K562 (cell line): ENCODE results near the gene DIP2C. TPM values are rescaled to one million over a fixed set of nuclear protein-coding genes. Genes with fewer than 3 reads are reported as not detected.

Experiments used
- ATAC-seq: fragments of 200-7000 bp; cut with Tn5 transposase; 3 replicates; pipeline ENCODE4 v1.9.1; 2020; ENCODE audit warnings: moderate library complexity
- BruUV-seq: library from RNA; stranded (reverse); fragments of 400-500 nt; replicated peaks from 2 replicates; lab custom pipeline; 2021; lab: Mats Ljungman, UMichigan
- CTCF ChIA-PET: fragments of 300-600 bp; formaldehyde crosslinking; extraction: SDS; loops from one replicate; lab custom pipeline; 2021; ENCODE audit warnings: low intra/inter-chr PET ratio; lab: Yijun Ruan, JAX
- POLR2A ChIA-PET: fragments of 300-600, 350-650 bp; sonication (Branson Sonifier 250); formaldehyde crosslinking; extraction: SDS; loops from one replicate; lab custom pipeline; 2021; ENCODE audit warnings: antibody characterized with exemption, inconsistent platforms; lab: Yijun Ruan, JAX
- DNase-seq, 4 experiments: peaks; one replicate each; pipeline versions ENCODE4 v3.0.0 to v3.0.0-alpha.2; 2011 to 2018; ENCODE audit warnings: low spot score in 3 of 4, mixed read lengths in 3 of 4; ENCODE audit errors: extremely low read depth in 1 of 4
- FAIRE-seq: peaks from 2 replicates; lab custom pipeline; 2011; peaks lifted over from hg19 to GRCh38; lab: Jason Lieb, UNC
- H2AFZ ChIP-seq: 2 replicates; pipeline ENCODE4 v1.6.0; 2011; ENCODE audit warnings: low read depth, low read length, control low read depth, inconsistent platforms
- H3K27ac ChIP-seq: fragments of 200-600 bp; 3 replicates; pipeline ENCODE4 v1.8.0; 2011; ENCODE audit warnings: low read depth, mild to moderate bottlenecking, control low read depth, inconsistent platforms, low read length, moderate library complexity, mixed read lengths; ENCODE audit errors: extremely low read depth
- H3K27me3 ChIP-seq, 2 experiments: fragments of 300-600 bp in 1 of 2; 2 replicates in 1 of 2; 3 replicates in 1 of 2; pipeline versions ENCODE4 v1.6.0 to v1.8.0; 2011; ENCODE audit warnings: inconsistent platforms in 2 of 2, low read length in 2 of 2, mild to moderate bottlenecking in 1 of 2, mixed read lengths in 1 of 2, moderate library complexity in 1 of 2; ENCODE audit not compliant: control insufficient read depth in 2 of 2, insufficient read depth in 2 of 2
- H3K36me3 ChIP-seq: fragments of 300-600 bp; 3 replicates; pipeline ENCODE4 v1.8.0; 2011; ENCODE audit warnings: mild to moderate bottlenecking, low read length, inconsistent platforms; ENCODE audit not compliant: control insufficient read depth, insufficient read depth
- H3K4me1 ChIP-seq, 2 experiments: fragments of 200-600 bp in 1 of 2; replicated peaks in 1 of 2; 2 replicates in 1 of 2; 3 replicates in 1 of 2; pipeline versions ENCODE4 v1.5.1 to v1.8.0; 2011; ENCODE audit warnings: inconsistent platforms in 2 of 2, low read length in 2 of 2, mild to moderate bottlenecking in 1 of 2, mixed read lengths in 1 of 2, moderate library complexity in 1 of 2; ENCODE audit not compliant: control insufficient read depth in 2 of 2, insufficient read depth in 2 of 2
- H3K4me2 ChIP-seq: 2 replicates; pipeline ENCODE4 v1.6.1; 2011; ENCODE audit warnings: low read length, control low read depth, inconsistent platforms, mixed read lengths; ENCODE audit not compliant: insufficient read depth
- H3K4me3 ChIP-seq: fragments of 200-600 bp; sonication (generic), shearing (Covaris generic); 2 replicates; pipeline ENCODE4 v1.5.1; 2016; ENCODE audit warnings: control low read depth, inconsistent platforms
- H3K79me2 ChIP-seq: fragments of 200-600 bp; 3 replicates; pipeline ENCODE4 v1.8.0; 2011; ENCODE audit warnings: low read length, inconsistent platforms; ENCODE audit not compliant: control insufficient read depth, insufficient read depth
- H3K9ac ChIP-seq, 2 experiments: 2 replicates each; pipeline versions ENCODE4 v1.6.0 to v1.6.1; 2011; ENCODE audit warnings: low read depth in 2 of 2, low read length in 2 of 2, control low read depth in 1 of 2, inconsistent platforms in 1 of 2, mild to moderate bottlenecking in 1 of 2, mixed read lengths in 1 of 2; ENCODE audit not compliant: insufficient read depth in 1 of 2
- H3K9me1 ChIP-seq: one replicate; pipeline ENCODE4 v1.6.0; 2011; ENCODE audit warnings: inconsistent platforms, mild to moderate bottlenecking, low read length, moderate library complexity; ENCODE audit not compliant: control insufficient read depth, insufficient read depth
- H3K9me3 ChIP-seq: replicated peaks from 2 replicates; pipeline ENCODE4 v1.5.1; 2011; ENCODE audit warnings: low read depth, low read length, inconsistent platforms; ENCODE audit not compliant: control insufficient read depth, insufficient read depth
- H4K20me1 ChIP-seq: replicated peaks from 2 replicates; pipeline ENCODE4 v1.6.1; 2011; ENCODE audit warnings: low read length, inconsistent platforms, mixed read lengths; ENCODE audit not compliant: control insufficient read depth, insufficient read depth
- GTF2A2 ChIP-seq: IDR thresholded peaks from 2 replicates; pipeline ENCODE4 v1.6.1; 2016; ENCODE audit warnings: mild to moderate bottlenecking, missing genetic modification characterization, missing compliant biosample characterization
- RAD51 ChIP-seq: fragments of 450-650 bp; IDR thresholded peaks from 2 replicates; pipeline ENCODE4 v1.7.1; 2016; ENCODE audit warnings: low read depth, mild to moderate bottlenecking, borderline replicate concordance
- SMAD4 ChIP-seq: fragments of 250-450 bp; sonication (Bioruptor Pico); conservative IDR thresholded peaks from 2 replicates; pipeline ENCODE4 v1.8.0; 2021; ENCODE audit warnings: inconsistent platforms, mild to moderate bottlenecking, moderate library complexity
- ZNF232 ChIP-seq: sonication (generic); formaldehyde crosslinking; IDR thresholded peaks from 2 replicates; pipeline ENCODE4 v1.8.0; 2022; ENCODE audit warnings: mild to moderate bottlenecking, missing genetic modification reagents
- WGBS: fragments of 100-300 bp; shearing (Covaris generic); methylation state at CpG from one replicate; pipeline ENCODE4 v1.1.6; 2016; ENCODE audit warnings: low coverage, mixed read lengths; ENCODE audit not compliant: insufficient coverage; ENCODE audit errors: missing lambda C conversion rate; 5-methylcytosine and 5-hydroxymethylcytosine counted together
- in situ Hi-C: fragments of 300-500 bp; cut with MboI; formaldehyde crosslinking; loops from 4 replicates; pipeline ENCODE4 v1.15.0; 2018; ENCODE audit warnings: inconsistent platforms, mixed read lengths
- intact Hi-C: fragments of 100-400 bp; cut with micrococcal nuclease; formaldehyde crosslinking; loops from 2 replicates; pipeline ENCODE4 v1.14.2; 2022
- polyA plus RNA-seq, 8 experiments: library from polyadenylated mRNA; depleted of rRNA in 4 of 8; stranded (reverse) in 5 of 8; unstranded in 3 of 8; fragments of >200 nt; fragmentation: Nextera tagmentation in 2 of 8; fragmentation: Illumina TruSeq in 1 of 8; extraction: Ambion mirVana in 2 of 8; extraction: Trizol in 1 of 8; gene quantifications; 2 replicates each; pipeline versions ENCODE4 v1.2.1 to v1.2.3, GENCODE V29; 2011 to 2014; ENCODE audit warnings: inconsistent platforms in 1 of 8, missing spikeins in 1 of 8
- total RNA-seq, 7 experiments: library from RNA; depleted of rRNA in 6 of 7; stranded (reverse); fragments of >200 nt in 6 of 7; fragmentation: Illumina TruSeq in 2 of 7; extraction: Trizol in 2 of 7; gene quantifications; 2 replicates each; pipeline versions ENCODE4 v1.2.1 to v1.2.3, GENCODE V29; 2011 to 2021; ENCODE audit warnings: low replicate concordance in 1 of 7
- TF ChIP-seq, protein P1 (sequence below): fragments of 450-650 bp; IDR thresholded peaks from 2 replicates; pipeline ENCODE4 v1.7.1; 2018; ENCODE audit warnings: mild to moderate bottlenecking, low read depth; ENCODE audit not compliant: partially characterized antibody
- TF ChIP-seq, protein P2 (sequence below), 2 experiments: fragments of 250-450 bp in 1 of 2; fragments of 450-650 bp in 1 of 2; sonication (Bioruptor Pico) in 1 of 2; IDR thresholded peaks; 2 replicates each; pipeline versions ENCODE4 v1.6.1 to v1.8.0; 2016 to 2021; ENCODE audit warnings: mild to moderate bottlenecking in 2 of 2, moderate library complexity in 2 of 2, missing compliant biosample characterization in 1 of 2, missing genetic modification characterization in 1 of 2
- TF ChIP-seq, protein P3 (sequence below): conservative IDR thresholded peaks from 2 replicates; pipeline ENCODE4 v1.6.1; 2011; ENCODE audit warnings: low read depth, mild to moderate bottlenecking, low read length; ENCODE audit not compliant: control insufficient read depth
- TF ChIP-seq, protein P4 (sequence below): IDR thresholded peaks from 2 replicates; pipeline ENCODE4 v1.6.1; 2014; ENCODE audit warnings: antibody characterized with exemption

DIP2C gene
- total and polyA plus RNA-seq, 9 of the 15 experiments (the other 6 are each of a cell fraction or from before 2014, with no cell fraction given): 0.01 TPM; not detected in 8

DNA sequence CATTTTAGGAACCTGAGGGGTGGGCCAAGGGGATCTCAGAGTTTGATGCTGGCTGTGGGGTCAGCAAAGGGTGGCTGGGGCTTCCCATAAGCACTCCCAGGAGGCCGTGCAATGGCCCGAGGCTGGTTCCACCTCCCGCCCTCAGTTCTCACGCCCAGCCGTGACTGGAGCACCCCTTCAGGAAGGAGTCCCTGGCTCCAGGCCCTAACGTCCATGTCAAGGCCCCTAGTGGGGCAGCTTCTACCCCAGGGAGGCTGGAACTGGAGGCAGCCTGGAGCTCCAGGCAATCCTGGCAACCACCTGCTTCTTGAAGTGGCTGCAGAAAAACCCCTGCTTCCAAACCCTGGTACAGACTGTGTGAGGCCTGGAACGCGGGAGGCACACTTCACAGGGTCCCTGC lies 165.5 kb downstream of the DIP2C start:
- no peak overlapping the region for H3K4me2 ChIP-seq
- CTCF ChIA-PET: no interaction called here

More for the DNA sequence above, 165.5 kb downstream of the DIP2C start:
- Histone ChIP-seq H3K79me2 (no peaks in the 10 kb centered on the region), H3K36me3 (no peaks in the 10 kb centered on the region), H3K27ac (no peak overlapping the region), H3K9ac (no peak overlapping the region), H3K9me3 (no peaks in the 10 kb centered on the region), H2AFZ (no peak overlapping the region), H3K9me1 (no peaks in the 10 kb centered on the region), H3K4me3 (no peak overlapping the region), H3K27me3 (peaks cover 23 to 62% of the 10 kb centered on the region in 2 experiments; a peak in 4 of 5 replicates), H4K20me1 (peaks cover 4% of the 10 kb centered on the region; the same call in 1 of the 2 replicates), H3K4me1 (no peaks in the 10 kb centered on the region; a peak in 1 of 5 replicates)
- ATAC-seq (no peak), DNase-seq (no peak), FAIRE-seq (no peak)
- intact Hi-C loops: no loop called here
- no peak for TF ChIP-seq ZNF232 (CRISPR knock-in tag)
- no peak for TF ChIP-seq SMAD4 (CRISPR knock-in tag)
- TF ChIP-seq, protein P1, sequence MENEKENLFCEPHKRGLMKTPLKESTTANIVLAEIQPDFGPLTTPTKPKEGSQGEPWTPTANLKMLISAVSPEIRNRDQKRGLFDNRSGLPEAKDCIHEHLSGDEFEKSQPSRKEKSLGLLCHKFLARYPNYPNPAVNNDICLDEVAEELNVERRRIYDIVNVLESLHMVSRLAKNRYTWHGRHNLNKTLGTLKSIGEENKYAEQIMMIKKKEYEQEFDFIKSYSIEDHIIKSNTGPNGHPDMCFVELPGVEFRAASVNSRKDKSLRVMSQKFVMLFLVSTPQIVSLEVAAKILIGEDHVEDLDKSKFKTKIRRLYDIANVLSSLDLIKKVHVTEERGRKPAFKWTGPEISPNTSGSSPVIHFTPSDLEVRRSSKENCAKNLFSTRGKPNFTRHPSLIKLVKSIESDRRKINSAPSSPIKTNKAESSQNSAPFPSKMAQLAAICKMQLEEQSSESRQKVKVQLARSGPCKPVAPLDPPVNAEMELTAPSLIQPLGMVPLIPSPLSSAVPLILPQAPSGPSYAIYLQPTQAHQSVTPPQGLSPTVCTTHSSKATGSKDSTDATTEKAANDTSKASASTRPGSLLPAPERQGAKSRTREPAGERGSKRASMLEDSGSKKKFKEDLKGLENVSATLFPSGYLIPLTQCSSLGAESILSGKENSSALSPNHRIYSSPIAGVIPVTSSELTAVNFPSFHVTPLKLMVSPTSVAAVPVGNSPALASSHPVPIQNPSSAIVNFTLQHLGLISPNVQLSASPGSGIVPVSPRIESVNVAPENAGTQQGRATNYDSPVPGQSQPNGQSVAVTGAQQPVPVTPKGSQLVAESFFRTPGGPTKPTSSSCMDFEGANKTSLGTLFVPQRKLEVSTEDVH: no peak
- no peak for TF ChIP-seq RAD51
- TF ChIP-seq, protein P2, sequence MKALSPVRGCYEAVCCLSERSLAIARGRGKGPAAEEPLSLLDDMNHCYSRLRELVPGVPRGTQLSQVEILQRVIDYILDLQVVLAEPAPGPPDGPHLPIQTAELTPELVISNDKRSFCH (CRISPR knock-in tag; IDR thresholded peaks at IDR 0.05): no peak
- TF ChIP-seq, protein P2 (tag; IDR thresholded peaks at IDR 0.05): no peak
- TF ChIP-seq, protein P3, sequence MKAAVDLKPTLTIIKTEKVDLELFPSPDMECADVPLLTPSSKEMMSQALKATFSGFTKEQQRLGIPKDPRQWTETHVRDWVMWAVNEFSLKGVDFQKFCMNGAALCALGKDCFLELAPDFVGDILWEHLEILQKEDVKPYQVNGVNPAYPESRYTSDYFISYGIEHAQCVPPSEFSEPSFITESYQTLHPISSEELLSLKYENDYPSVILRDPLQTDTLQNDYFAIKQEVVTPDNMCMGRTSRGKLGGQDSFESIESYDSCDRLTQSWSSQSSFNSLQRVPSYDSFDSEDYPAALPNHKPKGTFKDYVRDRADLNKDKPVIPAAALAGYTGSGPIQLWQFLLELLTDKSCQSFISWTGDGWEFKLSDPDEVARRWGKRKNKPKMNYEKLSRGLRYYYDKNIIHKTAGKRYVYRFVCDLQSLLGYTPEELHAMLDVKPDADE: no peak
- TF ChIP-seq, protein P4, sequence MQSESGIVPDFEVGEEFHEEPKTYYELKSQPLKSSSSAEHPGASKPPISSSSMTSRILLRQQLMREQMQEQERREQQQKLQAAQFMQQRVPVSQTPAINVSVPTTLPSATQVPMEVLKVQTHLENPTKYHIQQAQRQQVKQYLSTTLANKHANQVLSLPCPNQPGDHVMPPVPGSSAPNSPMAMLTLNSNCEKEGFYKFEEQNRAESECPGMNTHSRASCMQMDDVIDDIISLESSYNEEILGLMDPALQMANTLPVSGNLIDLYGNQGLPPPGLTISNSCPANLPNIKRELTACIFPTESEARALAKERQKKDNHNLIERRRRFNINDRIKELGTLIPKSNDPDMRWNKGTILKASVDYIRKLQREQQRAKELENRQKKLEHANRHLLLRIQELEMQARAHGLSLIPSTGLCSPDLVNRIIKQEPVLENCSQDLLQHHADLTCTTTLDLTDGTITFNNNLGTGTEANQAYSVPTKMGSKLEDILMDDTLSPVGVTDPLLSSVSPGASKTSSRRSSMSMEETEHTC: no peak
- TF ChIP-seq GTF2A2: no peak
- in situ Hi-C loops: loop anchor here (10.0 kb wide), 1 partner anchor 251 kb away; no protein-coding TSS in a partner anchor
- POLR2A ChIA-PET: no interaction called here
- no TSS peak for BruUV-seq
- 2% methylated on average over 8 of the region's 8 CpGs for WGBS
